GM12873 (cell line): Measurements from ENCODE around the gene HIP1R.

Source experiments
- CTCF ChIP-seq: IDR thresholded peaks from 2 replicates; pipeline ENCODE4 v1.5.1; 2012; ENCODE audit warnings: low read depth, mild to moderate bottlenecking, moderate library complexity, low read length, control low read depth; ENCODE audit not compliant: insufficient read depth; ENCODE audit errors: missing control alignments

The HIP1R gene

GRCh38 chr12:122799641-122800243 lies 35.5 kb upstream of the HIP1R start:
- no peak for TF ChIP-seq CTCF

GRCh38 chr12:122803937-122804336 lies 31.3 kb upstream of the HIP1R start:
- no peak for TF ChIP-seq CTCF

- TF ChIP-seq CTCF = no peak
These were observed 27.6 kb upstream of the HIP1R start for GRCh38 chr12:122807651-122808050.

- no peak for TF ChIP-seq CTCF
These were observed 23.5 kb upstream of the HIP1R start for GRCh38 chr12:122811777-122812176.

- peak; percentile 28 for TF ChIP-seq CTCF
These were observed 21.9 kb upstream of the HIP1R start for GRCh38 chr12:122813310-122813713.

DNA sequence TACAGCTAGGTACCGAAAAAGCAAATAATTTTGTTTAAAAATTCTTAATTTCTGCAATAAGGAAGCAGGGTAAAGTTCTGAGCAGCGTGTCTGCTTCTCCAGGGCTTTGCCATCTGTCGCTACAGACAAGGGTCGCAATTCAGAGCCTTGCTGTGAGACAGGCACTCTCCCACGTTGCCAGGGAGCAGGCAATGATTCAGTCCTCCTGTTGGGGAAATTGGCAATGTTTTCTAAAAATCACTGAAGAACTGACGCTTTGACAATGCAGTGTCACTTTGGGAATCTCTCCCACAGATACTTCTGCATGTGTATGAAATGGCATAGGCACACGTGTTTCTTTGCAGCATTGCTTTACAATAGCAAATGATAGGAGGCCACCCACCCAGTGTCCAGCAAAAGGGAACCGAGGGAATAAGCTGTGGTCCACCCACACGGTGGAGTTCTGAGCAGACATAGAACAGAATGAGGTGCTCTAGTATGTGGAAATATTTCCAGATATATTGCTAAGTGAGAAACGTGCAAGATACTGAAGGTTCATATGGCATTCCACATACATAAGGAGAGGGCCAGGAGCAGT lies 16.0 kb upstream of the HIP1R start:
- no peak for TF ChIP-seq CTCF

GRCh38 chr12:122820138-122820537 lies 15.1 kb upstream of the HIP1R start:
- TF ChIP-seq CTCF = no peak
